22Rv1 (cell line): Measurements from ENCODE around the gene MBOAT7.

Source experiments
- ZFX ChIP-seq: fragments of 450-650 bp; IDR thresholded peaks from 2 replicates; pipeline ENCODE4 v1.6.1; 2017; ENCODE audit warnings: antibody characterized with exemption, borderline replicate concordance
- TF ChIP-seq, protein P1 (sequence below): fragments of 450-650 bp; IDR thresholded peaks from 2 replicates; pipeline ENCODE4 v1.5.1; 2017; ENCODE audit warnings: mild to moderate bottlenecking

DNA sequence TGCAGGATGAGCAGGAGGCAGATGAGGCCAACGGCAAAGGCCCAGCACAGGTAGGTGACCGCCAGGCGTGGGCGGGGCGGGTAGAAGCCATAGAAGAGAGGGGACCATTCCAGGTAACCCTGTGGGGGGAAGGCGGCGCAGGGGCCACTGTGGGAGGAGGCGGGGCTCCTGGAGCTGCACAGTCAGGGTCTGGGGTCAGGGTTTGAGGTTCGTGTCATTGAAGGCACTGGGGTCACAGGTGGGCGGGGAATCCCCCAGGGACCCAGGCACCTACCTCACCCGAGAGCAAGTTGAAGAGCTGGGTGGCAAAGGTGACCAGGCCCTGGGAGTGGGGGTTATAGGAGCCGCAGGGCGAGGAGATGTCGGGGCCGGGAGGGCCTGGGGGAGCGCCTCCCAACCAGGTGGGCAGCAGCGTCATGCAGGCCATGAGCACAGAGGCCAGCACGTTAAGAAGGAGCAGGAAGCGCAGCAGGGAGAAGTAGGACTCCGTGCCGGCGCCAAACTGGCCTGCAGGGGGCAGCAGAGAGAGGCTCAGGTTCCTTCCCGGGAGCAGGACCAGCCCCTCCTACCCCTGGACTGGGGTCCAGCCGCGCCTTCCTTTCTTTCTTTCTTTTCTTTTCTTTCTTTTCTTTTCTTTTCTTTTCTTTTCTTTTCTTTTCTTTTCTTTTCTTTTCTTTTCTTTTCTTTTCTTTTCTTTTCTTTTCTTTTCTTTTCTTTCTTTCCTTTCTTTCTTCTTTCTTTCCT, 21.0 kb downstream of the MBOAT7 start:
- TF ChIP-seq, protein P1, sequence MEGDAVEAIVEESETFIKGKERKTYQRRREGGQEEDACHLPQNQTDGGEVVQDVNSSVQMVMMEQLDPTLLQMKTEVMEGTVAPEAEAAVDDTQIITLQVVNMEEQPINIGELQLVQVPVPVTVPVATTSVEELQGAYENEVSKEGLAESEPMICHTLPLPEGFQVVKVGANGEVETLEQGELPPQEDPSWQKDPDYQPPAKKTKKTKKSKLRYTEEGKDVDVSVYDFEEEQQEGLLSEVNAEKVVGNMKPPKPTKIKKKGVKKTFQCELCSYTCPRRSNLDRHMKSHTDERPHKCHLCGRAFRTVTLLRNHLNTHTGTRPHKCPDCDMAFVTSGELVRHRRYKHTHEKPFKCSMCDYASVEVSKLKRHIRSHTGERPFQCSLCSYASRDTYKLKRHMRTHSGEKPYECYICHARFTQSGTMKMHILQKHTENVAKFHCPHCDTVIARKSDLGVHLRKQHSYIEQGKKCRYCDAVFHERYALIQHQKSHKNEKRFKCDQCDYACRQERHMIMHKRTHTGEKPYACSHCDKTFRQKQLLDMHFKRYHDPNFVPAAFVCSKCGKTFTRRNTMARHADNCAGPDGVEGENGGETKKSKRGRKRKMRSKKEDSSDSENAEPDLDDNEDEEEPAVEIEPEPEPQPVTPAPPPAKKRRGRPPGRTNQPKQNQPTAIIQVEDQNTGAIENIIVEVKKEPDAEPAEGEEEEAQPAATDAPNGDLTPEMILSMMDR: peak; percentile 92
- TF ChIP-seq ZFX: no peak
